Activated CD4-positive, alpha-beta T cell treated with anti-CD3 and anti-CD28 coated beads, Interleukin-2, amount 50 U/mL, for 16 hours (primary cell): ENCODE results near the gene PKP1.

ENCODE experiments used
- DNase-seq: peaks from one replicate; pipeline ENCODE4 v3.0.0-alpha.2; 2020

PKP1 gene

DNA sequence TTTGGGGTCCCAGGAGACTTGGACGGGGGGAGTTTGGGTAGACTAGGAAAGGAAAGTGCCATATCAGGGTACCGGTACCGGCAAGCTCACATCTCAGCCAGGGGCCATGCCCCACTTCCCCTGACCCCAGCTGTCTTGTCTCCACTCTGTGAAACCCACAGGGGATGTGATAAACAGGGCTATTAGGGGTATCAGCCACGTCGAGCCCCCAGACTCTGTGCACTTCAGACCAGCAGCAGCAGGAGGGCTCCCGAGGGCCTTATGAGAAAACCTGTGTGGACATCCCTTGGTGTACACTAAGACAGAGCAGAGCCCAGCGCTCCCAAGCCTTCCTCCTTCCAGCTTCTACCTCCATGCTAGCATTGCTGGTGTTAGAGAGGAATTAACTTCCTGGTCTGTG lies 47.9 kb downstream of the PKP1 start:
- no peak for DNase-seq

DNA sequence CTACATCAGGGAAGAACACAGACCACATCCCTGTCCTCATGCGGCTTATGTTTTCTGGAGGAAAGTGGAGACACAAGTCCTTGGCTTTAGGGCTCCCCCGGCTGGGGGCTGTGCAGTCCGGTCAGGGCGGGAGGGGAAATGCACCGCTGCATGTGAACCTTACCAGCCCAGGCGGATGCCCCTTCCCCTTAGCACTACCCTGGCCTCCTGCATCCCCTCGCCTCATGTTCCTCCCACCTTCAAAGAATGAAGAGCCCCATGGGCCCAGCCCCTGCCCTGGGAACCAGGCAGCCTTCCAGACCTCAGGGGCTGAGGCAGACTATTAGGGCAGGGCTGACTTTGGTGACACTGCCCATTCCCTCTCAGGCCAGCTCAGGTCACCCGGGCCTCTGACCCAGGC lies 48.7 kb downstream of the PKP1 start:
- DNase-seq, result no peak

DNA sequence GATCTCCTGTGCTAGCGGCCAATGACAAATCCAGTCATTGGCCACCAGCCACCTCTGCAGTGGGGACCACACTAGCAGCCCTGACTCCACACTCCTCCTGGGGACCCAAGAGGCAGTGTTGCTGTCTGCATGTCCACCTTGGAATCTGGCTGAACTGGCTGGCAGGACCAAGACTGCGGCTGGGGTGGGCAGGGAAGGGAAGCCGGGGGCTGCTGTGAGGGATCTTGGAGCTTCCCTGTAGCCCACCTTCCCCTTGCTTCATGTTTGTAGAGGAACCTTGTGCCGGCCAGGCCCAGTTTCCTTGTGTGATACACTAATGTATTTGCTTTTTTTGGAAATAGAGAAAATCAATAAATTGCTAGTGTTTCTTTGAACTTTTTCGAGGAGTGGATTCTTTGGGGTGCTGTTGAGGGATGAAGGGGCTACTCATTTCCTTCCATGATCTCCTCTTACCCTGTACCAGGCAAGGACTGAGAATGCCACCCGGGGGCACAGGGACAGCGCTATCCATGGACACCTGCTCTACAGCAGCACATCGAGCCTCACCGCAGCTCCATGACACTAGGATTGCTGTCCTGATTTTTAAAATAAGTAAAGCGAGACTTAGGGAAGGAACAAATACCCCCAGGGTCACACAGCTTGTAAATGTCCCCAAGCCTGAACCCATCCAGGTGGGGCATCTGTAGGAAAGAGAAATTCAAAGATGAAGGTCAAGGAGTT lies 49.5 kb downstream of the PKP1 start:
- no peak for DNase-seq

DNA sequence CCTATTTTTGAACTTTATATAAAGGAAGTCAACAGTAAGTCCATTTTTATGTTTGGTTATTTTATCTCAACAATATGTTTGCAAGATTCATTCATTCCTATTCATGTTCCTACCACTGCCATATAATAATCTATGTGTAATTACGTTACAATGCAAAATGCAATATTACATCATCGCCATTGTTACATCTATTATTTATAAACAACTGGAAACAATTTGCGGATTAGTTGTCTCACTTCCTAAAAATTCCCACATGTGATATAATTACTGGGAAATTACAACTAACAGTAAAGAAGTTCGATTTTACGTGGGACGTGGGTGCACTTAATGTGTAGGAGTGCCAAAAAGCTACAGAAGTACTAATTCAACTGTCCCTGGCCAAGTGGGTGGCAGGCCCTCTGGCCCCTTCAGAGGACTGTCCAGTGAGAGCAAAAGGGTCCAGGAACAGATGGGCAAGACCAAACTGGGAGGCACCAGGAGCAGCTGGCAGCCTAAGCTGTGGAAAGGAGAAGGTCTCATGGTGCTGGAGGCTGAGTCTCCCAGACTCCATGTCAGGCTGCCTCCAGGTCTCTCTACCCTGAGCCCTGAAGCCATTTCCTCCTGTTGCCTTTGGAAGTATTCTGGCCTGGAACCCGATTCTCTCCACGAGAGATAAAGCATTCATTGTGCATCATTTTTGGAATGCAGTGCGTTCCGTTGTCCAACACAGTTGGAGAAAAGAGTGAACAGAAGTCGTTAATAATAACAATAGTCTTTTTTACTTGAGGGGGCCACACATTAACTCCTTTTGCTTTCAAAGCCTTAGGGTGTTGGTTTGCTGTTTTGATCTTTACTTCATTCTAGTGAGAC lies 51.2 kb downstream of the PKP1 start:
- no peak for DNase-seq

DNA sequence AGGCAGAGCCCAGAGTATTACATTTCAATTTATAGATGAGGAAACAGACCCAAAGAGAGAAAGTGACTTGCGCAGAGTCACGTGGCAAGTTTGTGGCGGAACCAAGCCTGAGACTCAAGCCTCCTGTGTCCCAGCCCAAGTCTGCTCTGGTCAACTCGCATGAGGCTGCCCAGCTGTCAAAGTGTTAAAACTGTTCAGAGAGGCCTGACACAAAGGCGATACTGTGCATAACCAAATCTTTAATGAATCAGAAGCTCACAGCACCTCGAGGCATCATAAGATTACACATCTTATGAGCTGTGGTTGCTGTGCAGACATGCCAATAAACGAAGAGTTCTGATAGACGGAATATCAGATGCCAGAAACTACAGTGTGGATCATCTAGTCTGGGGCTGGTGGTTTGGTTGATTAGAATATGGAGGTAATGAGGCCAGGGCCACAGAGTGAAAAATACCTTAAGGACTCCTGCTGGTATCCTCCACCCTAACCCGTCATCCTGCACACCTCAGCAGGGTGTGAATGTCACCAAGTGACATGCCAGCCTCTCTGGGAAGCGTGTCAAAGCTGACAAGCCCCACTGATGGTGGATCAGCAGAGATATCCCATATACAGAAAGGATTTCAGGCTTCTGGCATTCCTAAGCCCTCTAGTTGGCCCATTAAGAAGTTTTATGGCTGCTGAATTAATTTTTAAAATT lies 52.0 kb downstream of the PKP1 start:
- DNase-seq, result no peak

DNA sequence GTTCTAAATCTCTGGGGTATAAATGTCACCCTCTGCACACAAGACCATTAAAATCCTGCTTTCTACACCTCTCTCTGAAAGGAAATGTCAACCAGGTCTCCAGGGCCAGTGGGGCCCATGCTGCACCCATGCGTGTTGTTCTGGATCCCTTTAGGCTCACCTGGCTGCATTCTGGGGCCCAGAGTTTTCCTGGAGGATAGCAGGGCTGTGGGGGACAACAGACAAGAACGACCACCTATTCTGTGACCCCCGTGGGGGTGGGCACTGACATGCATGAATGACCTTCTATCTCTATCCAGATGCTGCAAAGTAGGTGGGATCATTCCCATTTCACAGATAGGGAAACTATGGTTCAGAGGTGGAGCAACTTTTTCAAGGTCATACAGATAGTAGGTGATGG lies 52.6 kb downstream of the PKP1 start:
- no peak for DNase-seq

DNA sequence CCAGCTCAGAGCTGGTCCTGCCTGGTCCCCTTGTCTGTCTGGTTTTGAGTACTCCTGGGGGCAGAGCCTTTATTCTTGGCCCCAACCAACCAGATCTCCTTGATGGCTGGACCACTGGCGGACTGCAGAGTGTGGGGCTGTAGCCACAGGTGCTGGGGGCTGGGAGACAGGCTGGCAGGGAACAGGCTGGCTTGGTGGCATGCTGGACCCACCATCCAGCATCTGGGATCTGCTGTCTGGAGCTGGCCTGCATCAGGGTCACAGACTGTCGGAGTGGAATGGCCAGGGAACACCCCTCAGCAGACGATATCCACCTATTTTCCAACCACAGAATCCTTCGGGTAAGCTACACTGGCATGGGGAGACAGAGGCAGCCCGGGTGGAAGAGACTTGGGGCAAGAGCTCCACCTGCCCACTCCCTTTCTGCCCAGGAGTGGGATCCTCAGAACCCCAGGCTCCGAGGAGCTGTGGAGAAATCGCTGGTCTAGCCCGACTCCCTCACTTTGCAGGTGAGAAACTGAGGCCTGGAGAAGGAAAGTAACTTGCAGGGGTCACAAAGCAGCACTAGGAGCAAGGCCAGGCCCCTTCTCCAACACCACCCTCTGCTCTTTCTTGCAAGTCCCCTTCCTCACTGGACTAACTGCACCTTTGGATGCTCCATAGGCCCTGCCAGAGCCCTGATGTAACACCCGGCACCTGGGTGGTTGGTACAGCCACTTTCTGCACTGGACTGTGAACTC lies 53.6 kb downstream of the PKP1 start:
- no peak for DNase-seq

DNA sequence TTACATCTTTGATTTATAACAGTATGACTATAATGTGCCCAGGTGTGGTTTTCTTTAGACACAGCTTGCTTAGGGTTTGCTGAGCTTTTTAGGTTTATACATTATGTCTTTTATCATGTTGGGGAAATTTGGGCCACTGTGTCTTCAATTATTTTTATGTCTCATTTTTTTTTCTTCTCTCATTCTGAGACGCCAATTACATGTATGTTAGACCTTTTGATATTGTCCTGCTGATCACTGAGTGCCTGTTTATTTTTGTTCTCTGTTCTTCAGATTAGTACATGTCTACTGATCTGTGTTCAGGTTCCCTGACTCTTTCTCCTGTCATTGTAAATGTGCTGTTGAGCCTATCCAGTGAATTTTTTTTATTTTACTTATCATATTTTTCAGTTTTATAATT lies 58.1 kb downstream of the PKP1 start:
- no peak for DNase-seq

DNA sequence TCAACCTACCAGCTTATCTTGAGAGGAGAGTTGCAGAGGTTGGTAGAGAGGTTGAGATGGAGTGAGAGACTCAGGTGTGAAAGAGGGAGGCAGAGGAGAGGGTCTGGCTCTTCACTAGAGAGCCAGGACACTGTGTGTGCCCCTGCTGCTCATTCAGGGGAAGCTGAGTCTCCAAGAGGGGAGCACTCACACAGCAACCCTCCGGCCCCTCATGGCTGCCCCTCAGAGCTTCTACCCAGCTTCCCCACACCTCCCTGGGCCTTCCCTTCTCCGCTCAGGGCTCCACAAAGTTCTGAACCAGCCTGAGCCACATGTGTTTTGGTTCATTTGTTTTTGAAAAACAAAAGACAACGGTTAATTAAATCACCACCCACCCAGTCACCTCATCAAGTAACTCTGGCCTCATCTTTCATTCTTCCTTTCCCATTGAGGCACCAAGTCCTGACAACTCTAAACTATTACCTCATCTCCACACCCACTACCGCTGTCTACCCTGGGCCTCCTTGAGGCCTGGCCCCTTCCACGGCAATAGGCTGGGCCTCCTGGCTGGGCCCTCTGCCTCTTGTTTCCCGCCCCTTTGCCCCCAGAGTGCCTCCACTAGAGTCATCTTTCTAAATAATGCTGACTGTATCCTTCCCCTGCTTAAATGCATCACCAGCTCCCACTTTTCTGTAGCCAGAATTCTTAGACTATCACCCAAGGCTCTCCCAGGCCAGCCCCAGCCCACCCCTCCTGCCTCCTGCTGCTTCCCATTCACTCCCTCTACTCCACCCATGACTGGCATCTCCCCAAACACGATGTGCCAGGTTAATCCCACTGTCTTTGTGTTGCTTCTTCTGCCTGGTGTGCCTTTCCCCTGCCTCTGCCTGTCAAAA lies 61.1 kb downstream of the PKP1 start:
- no peak for DNase-seq

DNA sequence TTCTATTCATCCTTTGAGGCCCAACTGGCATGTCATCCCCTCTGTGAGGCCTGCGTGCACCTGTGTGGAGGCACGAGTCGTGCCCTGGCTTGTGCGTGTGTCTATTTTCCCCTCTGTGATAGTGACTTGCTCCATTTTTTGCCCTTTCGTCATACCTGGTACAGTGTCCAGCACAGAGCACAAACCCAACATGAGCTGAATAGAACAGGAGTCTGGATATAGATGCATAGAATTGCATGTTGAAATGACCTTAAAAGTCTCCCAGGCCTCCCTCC lies 61.7 kb downstream of the PKP1 start:
- DNase-seq, result no peak

DNA sequence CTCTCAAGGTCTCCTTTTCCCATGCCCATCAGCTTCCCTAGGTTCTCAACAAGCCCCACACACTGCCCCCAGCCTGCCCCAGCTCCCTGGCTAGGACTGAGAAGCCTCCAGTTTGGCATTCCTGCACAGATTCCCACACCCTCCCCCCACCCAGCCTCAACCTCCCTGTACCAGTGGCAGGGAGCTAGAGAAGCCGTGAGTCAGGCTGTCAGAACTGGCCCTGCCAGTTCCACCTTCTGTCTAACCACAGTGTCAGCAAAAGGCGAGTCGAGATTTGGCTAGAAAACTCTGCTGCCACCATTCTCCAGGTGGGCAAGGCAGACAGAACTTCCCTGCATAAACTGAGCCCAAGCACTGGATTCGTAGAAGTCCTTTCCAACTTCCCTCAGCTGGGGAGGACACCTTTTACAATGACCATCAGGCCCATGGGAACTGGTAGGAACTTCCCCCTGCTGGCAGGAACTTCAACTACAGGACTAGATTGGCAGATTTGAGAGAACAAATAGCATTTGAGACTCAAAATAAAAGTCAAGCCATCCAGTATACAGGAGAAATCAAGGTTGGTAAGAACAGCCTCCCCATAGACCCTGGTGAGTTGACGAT lies 63.1 kb downstream of the PKP1 start:
- peak; percentile 14 for DNase-seq

DNA sequence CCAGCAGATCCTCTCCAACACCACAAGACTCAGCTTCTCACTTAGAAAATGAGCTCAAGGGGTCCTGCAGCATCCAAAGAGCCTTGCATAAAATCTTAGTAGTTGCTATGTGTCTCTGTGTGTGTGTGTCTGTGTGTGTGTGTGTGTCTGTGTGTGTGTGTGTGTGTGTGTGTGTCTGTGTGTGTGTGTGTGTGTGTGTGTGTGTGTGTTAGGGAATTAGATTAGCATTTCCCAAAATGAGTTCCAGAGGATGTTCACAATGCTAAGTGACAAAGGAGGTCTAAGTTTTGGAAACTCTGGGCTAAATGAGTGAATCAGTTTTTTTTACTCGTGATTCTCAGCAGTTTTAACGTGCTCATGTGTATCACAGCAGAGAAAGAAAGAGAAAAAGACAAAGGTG lies 63.7 kb downstream of the PKP1 start:
- no peak for DNase-seq

DNA sequence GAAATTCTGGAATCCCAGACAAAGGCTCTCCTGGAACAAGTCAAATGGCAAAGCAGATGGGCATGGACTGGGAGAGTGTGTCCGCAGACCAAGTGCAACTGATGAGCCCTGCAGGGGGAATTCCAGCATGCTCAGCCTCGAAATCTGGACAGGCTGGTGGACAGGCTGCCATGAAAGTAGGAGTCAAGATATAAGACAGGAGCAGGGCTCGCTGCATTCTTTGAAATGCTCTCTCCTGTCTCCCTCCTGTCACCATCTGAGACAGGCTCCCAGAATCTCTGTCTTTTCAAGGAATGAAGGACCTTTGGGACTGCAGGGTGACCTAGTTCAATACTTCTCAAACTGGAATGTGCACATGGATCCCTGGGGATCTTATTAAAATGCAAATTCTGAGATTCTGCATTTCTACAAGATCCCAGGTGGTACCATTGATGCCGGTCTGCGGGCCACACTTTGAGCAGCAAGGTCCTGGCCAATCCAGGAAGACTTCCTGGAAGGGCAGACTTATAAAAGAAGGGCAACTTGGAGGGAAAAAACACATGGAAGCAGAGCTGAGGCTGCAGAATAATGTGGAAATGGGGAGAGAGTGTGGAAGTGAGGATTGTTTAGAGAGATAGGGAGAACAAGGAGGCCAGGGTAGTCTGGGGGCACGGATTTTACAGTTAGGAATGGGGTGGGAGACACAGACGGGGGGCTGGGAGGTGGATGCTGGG lies 64.3 kb downstream of the PKP1 start:
- no peak for DNase-seq

DNA sequence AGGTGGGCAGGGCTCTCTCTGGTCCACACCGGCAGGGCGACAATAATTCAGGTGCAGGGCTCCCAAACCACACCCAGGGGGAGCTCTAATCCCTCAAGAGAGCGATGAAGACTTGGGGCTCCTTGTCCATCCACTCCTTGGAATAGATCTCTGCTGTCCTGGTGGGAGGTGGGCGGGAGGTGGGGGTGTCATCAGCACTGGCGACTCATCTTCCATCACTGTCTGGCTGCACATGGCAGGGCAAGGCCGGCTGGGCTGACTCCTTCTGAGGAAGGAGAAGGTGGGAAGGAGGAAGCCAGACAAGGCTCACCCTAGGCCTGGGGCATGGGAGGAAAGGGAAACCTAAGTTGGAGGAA lies 64.9 kb downstream of the PKP1 start:
- peak; percentile 36 for DNase-seq

DNA sequence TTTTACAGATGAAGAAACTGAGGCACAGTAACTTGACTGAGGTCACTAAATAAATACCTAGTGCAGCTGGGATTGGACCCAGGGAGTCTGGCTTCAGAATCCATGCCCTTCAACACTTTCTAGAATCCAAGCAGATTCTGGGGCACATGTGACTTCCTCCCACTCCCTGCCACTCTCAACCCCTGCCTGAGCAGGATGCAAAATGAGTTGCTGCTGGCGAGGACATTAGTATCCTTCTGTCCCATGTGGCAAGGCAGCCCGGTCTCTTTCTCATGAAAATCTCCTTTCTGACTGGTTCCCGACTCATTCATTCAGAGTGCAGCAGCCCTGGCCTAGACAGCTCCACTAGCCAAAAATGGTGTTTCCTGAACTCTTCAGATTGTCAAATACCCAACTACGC lies 65.8 kb downstream of the PKP1 start:
- DNase-seq, result no peak

DNA sequence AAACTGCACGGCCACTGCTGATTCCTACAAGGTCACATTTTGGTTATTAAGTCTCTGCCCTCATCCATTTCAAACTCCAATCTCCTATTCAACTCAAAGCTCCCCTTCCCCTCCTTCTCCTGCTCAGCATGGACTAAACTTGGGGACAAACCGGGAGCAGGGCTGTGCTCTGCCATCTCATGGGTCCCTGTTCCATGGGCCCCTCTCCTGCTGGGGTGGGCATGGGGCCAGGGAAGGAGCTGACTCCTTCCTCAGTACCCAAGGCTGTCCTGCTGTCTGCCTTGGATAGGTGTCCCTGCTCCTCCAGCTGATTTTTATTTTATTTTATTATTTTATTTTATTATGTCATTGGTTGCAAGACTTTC lies 67.0 kb downstream of the PKP1 start:
- no peak for DNase-seq

DNA sequence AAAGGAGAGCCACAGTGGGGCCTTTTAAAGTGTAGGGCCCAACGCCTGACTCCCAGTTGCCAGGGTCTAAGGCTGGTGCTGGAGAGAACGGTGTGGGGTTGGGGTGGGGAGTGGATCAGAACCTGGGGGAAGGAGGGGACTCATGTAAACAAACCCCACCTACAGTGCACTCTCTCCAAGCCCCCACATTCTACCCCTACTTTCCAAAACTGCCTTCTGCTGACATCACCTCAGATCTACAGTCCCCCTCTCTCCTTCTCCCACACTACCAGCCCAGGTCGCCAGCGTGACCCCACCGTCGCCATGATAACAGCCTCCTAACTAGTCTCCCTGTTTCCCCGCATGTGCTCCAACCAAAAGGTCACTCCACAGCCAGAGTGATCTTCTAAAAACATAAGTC lies 67.6 kb downstream of the PKP1 start:
- DNase-seq, result no peak

DNA sequence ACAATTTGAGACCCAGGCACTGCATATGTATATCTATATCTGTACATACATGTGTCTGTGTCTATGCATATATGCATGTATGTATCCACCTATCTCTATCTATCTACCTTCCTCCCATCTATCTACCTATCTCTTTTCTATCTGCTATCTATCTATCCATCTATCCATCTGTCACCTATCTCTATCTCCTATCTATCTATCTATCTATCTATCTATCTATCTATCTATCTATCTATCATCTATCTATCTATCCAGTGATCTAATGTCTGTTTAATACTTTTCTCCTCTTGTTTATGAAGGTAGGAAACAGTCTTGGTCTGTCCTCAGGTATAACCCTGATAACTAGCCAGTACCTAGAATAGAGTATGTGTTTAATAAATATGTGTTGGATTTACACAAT lies 68.3 kb downstream of the PKP1 start:
- no peak for DNase-seq

DNA sequence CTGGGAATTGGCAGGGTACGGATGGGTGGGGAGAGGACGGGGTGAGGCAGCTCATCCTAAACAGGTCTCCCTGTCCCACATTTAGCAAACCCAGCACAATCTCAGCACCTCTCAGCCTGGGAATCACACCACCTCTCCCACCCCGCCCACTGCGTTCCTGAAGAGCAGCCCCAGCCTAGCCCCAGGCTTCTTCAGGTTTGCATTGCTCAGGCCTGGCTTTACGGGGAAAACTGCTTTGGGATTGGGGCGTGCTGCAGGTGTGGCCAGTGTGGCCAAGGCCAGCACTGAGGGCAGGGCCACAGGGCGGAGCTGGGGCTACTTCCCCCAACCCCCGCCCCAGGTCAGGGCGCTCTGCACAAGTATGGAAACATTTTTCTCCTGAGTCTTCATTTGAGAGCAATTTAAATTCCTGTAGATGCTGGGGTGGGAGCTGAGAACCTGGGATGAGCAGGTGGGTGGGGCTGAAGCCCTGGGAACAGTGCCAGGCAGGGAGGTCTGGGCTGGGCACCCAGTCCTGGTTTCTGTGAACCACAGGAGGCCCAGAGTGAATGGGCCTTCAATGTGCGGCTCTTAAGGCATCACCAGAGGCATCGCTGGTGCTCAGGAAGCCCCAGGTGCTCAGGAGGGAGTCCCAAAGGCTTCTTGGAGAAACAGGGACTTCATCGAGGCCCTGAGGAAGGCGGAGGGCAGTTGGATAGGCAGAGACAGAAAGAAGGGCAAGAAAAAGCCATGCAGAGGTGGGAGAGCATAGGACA lies 70.1 kb downstream of the PKP1 start:
- no peak for DNase-seq

DNA sequence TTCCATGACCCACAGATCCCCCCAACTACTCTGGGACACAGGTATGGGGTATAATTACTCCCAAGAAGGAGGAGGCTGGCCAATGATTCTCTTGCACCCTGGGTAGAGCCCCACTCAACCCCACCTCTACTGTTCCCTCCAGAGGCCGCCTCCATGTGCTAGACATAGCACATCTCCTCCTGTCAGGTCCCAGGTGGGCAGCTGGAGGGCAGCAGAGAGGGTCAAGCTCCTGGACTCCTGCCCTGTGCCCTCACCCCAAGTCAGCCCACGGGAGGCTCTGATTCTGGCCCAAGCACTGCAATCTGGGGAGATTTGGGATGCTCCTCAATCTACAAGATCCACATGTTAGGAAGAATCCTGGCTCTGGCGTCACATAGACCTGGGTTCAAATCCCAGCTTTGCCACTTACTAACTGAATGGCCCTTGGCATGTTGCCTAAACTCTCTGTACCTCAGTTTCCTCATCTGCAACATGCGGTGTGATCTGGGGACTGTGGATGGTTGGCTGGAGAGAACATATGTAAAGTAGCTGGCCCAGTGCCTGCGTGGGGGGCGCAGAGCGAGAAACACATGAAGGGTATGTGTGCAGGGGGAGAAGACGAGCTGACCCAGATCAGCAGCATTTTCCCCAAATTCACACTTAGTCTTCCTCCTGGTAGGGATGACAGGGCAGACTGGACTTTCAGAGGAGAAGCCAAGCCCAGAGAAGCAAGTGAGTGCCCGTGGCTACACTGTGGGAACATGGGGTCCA lies 71.0 kb downstream of the PKP1 start:
- no peak for DNase-seq
